Activated T-cell treated with anti-CD3 and anti-CD28 coated beads for 24 hours (primary cell): ENCODE data around the gene PABPC3.
A peak's percentile ranks its signal among the peaks of the same experiment; 100 is the strongest.

Source experiments
- DNase-seq: peaks from one replicate; pipeline ENCODE4 v3.0.0-alpha.2; 2020; ENCODE audit warnings: low read depth

The PABPC3 gene

DNA sequence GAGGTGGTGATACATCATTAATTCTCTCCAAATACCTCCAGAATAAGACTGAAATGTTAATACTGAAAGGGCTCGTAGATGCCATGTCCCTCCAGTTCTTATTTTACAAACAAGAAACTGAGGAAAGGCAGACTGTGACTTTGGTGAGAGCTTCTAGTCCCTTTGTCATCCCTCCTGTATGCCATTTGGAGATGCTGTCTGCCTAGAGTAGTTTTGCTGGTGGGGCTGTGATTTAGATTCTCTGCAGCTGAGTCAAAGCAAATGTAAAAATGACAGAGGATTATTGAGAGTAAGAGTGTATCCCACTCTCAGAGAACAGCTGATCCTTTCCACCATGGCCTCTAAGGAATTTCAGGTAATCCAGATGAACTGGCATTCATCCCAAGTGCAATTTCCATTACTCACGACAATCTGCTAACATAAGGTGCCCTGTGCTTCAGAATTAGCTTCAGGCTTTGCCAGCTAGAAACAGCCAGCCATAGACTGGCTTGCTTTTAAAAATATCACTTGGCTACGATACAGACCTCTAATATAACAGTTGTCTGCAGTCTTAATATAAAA, 16.8 kb downstream of the PABPC3 start:
- DNase-seq, result no peak

DNA sequence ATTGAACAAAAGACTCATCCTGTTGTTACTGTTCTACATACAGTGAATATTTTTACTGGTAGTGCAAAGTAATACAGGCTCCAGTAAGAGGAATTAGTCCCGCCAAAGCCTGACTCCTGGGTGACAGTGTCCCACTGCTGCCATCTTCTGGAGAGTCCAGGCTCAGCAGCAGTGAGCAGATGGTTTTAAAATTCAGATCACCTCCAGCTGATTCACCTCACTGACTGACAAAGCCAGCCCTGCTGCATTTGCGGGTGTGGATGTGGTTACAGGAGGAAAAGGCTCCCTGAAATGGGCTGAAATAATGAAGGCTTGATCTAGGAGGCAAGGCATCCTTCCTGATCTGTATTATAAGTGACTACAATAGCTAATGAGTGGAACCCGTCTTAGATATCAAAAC, 18.3 kb downstream of the PABPC3 start:
- DNase-seq, result peak; percentile 52

DNA sequence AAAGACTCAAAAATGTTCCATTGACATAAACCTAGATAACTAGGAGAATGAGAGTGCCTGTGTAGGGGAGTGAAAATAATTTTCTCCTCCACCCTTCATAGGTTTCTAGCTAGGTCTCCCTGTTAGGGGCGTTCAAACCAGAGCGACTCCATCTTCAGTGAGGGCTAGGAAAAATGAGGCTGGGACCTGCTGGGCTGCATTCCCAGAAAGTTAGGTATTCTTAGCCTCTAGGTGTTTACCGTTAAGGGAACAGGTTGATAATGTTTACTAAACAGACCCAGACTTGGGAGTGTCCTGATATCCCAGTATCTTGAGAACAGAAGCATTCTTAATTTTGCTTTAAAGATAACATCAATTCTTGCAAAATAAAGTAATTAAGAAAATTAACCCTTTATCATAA, 20.1 kb downstream of the PABPC3 start:
- no peak for DNase-seq

DNA sequence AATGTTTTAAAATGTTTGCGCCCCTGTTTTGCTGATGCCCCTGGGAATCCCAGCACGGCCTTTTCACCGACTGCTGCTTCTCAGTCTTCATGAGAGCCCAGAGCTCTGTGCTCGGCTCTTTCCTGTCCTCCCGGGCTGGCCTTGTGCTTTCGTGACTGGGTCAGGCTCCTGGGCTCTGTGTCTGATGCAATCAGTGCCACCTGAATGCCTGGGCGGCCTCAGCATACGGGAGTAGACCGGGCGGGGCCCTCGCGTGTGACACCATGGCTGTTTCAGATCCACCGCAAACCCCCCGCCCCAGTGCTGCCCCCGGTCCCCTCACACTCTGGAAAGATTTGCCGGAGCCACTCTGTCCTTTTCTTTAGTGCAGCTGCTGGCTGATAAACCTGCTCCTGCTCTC, 21.4 kb downstream of the PABPC3 start:
- no peak for DNase-seq

DNA sequence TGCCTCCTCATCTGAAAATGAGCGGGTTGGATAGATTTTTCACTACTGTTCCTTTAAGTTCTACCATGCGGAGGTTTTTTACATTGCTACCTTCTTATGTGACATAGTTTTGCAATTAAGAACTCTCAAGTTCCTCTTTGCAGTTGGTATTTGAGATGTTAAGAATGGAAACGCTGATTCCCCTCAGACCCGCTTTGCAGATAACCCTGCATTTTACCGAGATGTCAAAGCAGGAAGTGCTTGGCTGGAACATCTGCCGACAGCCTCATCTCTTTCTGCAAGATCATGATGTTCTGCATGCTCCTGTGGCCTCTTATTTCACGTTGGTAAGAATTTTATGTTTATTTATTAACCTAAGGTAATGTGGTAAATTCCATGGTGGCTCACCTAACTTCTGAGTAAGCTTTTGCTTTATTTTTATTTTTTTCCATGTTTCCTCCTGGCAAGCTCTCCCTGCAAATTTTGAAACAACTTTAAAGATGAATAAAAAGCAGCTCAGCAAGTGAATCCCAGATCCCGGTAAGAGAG, 22.5 kb downstream of the PABPC3 start:
- no peak for DNase-seq

DNA sequence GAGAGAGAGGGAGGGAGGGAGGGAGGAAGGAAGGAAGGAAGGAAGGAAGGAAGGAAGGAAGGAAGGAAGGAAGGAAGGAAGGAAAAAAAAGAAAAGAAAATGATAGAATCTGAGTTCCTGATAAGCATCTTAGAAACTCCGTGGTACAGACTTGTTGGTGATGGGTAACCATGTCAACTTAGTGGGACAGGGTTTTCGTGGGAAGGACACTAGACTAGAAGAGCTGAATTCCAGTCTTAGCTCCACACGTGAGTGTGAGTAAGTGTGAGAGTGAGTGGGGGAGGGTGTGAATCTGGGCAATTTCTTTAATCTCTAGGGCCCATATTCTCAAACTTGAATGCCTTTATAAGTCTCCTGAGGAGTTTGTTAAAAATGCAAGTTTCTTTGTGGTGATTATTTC, 35.0 kb downstream of the PABPC3 start:
- DNase-seq, result no peak

DNA sequence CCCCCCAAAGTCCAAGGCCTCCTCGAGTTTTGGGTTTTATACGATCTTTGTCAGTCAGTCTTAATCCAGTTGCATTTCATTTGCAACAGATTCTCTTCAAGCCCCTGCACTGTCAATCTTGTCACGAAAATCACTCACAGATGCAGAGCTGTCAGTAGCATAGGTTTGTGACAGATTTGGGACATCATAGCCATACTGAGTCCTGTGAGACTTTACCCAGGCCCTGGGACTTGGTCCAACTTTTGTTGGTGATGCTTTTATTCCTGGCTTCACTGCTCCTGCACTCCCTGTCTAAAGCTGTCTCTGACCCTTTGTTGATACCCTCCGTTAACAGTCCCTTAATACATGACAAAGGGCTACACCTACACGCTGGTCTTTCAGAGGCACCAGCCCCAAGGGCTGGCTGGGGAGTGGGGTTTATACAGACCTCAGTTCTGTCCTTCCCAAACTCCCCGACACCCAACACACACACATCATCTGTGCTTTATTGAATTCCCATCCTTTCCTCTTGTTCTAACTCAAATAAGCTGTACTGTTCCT, 36.0 kb downstream of the PABPC3 start:
- no peak for DNase-seq

DNA sequence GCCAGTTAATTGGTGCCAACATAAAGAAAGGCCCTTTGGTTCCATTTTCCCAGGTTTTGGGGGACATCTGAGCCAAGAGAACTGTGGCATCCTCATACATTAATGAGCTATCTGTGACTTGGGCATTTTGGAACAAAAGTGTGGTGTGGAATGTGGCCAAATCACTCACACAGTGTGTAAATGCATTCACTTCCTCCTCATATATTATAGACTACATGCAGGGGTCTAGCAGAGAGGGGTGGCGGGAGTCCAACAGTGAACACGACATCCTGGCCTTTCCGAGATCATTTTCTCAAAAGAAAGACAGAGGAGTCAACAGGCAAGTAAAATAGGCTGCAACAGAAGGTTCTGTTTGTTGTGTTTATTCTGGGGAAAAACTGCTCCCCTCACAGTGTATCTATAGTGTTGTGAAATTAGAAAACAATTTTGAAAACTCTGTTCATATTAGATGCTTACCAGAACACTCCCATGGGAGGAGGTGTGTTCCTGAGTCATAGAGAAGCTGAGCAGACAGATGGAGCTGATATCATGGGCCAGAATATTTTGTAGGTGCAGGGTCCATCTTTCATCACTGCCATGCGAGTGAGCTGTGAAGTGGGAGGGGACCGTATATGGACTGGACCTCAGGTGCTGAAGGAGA, 36.9 kb downstream of the PABPC3 start:
- no peak for DNase-seq

DNA sequence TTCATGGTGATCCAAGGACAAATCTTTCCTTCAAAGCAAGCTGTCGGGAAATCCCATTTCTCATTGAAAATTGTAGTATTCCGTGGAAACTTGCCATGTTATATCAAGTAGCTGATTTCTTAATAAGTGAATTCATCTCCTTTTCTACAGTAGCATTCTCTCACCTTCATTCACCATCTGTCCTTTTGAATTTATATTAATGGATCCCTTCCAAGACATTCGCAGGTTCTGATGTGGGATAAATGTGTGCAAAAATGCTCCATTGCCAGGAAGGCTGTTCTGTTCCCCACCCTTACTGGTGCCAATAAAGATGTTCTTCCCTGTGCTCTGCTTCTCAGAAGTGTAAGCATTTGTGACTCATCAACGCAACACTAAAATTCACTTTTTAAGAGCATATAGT, 40.0 kb downstream of the PABPC3 start:
- DNase-seq, result no peak

DNA sequence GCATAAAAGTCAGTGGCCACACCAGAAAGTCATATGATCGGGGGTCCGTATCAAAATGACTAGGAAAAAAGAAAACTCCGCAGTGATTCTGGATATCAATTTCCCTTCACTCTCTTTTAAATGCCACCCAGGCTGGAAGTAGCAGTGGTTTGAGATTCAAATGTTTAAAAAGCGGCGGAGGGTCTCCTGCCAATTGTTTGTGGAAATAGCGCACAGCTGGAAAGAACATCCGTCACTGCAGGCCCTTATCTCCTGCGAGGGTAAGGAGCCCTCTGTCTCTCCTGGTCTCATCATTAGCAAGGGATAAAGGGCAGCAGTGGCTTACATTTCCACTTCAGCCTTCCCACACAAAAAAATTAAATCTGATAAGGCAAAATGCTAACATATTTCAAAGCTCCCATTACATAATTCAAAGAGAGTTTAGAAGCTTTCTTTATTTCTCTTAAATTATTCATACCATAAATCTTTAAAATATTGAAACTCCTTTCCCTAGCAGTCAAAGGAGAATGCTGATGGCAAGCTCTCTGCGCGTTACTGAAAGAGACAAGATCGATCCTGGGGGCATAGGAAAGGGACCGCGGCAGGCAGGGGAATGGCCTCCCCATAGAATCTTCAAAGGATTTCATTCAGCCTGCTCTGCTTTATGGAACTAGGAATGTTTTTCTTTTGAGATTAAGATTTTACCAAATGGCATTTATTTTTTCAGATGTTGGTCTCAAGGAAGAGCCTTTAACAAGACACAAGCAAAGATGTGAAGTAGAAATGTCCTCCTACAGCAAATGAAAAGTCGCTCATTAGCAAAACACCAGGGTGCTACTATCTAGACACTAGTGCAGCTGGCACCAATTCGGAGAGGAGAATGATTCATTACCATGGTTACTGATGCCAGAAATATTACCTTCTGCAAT, 41.2 kb downstream of the PABPC3 start:
- no peak for DNase-seq

DNA sequence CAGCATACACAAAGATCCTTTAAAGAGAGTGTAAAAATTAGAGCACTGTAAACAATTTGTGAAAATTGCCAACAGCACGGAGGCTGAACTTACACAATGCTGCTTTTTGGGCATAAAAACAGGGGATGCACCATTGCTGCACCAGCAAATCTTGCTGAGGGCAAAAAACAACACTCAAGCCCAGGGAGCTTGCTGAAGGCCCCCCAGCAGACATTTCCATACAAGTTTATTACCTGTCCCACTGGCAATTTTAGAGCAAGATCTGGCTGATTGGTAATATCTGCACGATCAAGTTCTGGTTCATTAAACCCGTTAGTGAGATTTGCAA, 41.8 kb downstream of the PABPC3 start:
- DNase-seq, result no peak

DNA sequence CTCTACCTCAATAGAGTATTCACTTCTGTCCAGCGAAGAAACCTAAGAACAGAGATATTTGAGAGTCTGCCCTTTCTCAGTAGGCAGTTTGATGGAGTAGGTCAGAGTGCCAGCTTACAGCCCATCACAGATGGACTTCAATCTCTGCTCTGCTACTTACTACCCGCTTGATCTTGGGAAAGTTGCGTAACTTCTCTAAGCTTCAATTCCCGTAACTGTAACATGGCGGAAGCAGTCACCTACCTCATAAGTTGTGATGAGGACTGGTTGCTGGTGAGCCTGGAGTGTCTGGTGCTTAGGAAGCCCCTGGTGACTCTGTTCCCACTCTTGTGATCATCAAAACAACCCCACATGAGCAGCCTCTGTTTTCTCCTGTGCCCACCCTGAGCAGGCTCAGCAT, 45.1 kb downstream of the PABPC3 start:
- DNase-seq, result no peak

DNA sequence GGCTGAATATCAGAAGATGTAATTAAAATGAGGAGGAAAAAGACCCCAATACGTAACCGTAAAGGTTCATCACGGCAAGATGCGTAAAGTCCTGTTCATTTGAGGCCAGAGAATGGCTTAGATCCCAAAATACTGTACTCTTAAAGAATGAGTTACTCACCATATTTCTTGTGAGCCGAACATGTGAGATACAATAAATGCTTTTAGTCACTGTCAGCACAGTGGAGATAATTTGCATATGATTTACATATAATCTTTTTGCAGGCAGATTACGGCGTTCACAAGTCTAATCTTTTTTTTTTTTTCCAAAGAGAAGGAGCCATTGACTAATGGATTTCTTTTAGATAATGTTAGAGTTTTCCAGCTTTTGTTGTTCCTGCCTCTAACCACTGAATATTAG, 47.8 kb downstream of the PABPC3 start:
- no peak for DNase-seq

DNA sequence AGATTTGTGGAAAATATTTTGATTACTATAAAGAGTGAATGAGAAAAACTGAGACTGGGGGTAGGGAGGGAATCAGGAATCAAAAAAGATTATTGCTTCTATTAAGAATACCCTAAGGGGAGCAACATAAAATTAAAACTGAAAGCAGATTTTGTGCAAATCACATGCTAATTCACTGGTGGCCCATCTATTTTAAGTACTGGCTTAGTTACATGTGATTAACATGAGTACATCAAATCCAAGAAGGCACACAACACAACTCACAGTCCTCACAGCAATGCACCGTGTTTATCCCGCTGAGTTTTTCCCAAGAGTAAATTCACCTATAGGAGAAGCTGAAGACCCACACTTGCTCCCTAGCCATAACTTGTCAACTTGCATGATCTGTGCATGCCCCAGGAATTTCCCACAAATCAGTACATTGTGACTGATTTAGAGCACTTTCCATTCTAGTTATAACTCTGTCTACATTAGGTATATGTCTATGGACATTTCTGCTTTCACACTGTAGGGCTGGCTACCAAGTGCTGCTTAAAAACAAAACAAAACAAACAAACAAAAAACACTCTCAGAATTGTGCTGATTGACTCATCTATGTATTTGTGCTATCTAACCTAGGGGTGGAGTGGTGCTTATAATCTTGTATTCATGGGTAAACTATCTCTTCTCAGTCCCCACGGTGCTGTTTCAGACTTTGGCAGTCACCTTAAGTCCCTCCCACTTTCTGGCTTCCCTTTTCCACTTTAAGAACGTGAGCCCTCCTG, 51.9 kb downstream of the PABPC3 start:
- DNase-seq, result no peak

DNA sequence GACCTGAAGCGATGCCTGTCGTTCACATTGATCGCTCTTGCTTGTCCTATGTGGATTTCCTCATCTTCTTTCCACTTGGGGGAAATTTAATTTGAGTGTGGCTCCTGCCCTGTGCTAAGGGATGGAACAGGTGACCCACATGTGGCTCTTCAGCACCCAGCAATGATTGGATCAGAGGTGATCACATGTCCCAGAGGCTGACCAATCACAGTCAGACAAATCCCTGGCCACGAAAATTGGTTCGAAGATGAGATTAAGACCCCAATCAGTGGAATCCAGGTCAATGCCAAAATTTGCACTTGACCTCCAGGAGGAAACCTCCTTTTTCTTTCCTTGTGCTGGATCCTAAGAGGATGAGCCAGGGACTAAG, 52.5 kb downstream of the PABPC3 start:
- DNase-seq, result no peak
